Measurements from ENCODE around the gene WDR59.

The WDR59 gene

DNA sequence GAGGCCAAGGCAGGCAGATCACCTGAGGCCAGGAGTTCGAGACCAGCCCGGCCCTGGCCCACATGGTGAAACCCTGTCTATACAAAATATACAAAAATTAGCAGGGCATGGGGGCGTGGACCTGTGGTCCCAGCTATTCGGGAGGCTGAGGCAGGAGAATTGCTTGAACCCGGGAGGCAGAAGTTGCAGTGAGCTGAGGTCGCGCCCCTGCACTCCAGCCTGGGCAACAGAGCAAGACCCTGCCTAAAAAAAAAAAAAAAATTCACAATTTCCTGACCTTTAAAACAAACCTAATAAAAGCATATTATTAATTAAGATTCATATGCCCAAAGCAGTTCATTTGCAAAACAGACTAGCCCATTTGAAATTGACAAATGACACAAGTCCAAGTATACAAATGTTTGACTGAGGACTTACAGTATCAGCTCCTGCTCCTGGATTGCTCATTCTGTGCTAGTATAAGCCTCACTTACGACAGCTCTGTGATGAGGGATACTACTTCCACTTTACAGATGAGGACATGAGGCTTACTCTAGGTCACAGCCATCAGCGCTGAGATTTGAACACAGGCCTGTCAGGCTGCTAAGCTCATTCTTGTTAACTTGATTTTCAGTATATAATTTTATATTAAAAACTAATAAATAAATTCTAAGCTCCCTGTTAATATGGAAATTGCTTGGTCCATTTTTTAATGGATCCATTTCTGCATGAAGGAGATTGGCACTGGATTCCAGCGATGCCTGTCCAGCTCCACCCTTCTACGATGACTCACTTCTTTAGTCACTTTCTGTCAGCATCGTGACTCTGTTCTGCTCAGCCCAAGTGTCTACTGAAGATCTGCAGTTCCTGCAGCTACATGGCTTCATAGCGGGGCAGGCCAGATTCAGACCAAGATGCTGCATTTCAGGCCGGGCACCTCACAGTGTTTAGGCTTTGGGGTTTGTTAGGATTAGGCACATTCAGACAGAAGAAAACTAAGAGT, 88.2 kb downstream of the WDR59 start:
- TF ChIP-seq, protein P1, sequence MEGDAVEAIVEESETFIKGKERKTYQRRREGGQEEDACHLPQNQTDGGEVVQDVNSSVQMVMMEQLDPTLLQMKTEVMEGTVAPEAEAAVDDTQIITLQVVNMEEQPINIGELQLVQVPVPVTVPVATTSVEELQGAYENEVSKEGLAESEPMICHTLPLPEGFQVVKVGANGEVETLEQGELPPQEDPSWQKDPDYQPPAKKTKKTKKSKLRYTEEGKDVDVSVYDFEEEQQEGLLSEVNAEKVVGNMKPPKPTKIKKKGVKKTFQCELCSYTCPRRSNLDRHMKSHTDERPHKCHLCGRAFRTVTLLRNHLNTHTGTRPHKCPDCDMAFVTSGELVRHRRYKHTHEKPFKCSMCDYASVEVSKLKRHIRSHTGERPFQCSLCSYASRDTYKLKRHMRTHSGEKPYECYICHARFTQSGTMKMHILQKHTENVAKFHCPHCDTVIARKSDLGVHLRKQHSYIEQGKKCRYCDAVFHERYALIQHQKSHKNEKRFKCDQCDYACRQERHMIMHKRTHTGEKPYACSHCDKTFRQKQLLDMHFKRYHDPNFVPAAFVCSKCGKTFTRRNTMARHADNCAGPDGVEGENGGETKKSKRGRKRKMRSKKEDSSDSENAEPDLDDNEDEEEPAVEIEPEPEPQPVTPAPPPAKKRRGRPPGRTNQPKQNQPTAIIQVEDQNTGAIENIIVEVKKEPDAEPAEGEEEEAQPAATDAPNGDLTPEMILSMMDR (IDR thresholded peaks at IDR 0.05) = no peak
- Histone ChIP-seq H3K9me3 (ENCODE audit: control insufficient read depth, low read length) (no peaks in the 10 kb centered on the region), H2AFZ (no peak overlapping the region), H3K4me2 (ENCODE audit: low read length) (no peak overlapping the region), H3K27me3 (ENCODE audit: control insufficient read depth, insufficient read depth, low read length) (no peaks in the 10 kb centered on the region), H3K4me1 (no peaks in the 10 kb centered on the region), H3K9ac (no peak overlapping the region), H3K79me2 (no peaks in the 10 kb centered on the region), H3K27ac (no peak overlapping the region), H3K36me3 (ENCODE audit: control insufficient read depth, insufficient read depth, low read length) (no peaks in the 10 kb centered on the region), H3K4me3 (ENCODE audit: low read depth, low read length) (no peak overlapping the region)

DNA sequence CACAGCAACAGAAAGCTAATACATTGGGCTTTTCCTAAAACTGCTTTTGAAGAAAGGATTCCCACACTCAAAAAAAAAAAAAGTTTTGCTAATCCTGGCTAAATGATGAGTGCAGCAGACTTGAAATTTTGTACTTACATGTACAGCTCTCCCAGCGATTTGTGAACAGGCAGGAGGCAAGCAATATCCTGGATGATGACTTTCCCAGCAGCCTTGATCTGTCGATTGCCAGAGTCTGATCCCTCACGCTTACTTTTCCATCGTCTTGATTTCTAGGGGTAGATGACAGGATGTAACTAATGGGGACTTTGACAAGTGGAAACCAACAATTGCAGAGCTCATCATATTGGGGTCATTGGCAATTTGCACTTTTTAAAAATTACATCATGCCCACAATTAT, 91.4 kb downstream of the WDR59 start:
- no peaks in the 10 kb centered on the region for H3K79me2 ChIP-seq
- H3K9me3 ChIP-seq (ENCODE audit: control insufficient read depth, low read length) = no peaks in the 10 kb centered on the region
- H3K9ac ChIP-seq = no peak overlapping the region
- H3K4me2 ChIP-seq (ENCODE audit: low read length) = no peak overlapping the region
- no peak overlapping the region for H3K27ac ChIP-seq
- no peak overlapping the region for H3K4me3 ChIP-seq (ENCODE audit: low read depth, low read length)
- H3K4me1 ChIP-seq = no peaks in the 10 kb centered on the region
- H3K36me3 ChIP-seq (ENCODE audit: control insufficient read depth, insufficient read depth, low read length) = no peaks in the 10 kb centered on the region
- H2AFZ ChIP-seq = no peak overlapping the region
- TF ChIP-seq, protein P1 (IDR thresholded peaks at IDR 0.05) = no peak
- H3K27me3 ChIP-seq (ENCODE audit: control insufficient read depth, insufficient read depth, low read length) = no peaks in the 10 kb centered on the region

DNA sequence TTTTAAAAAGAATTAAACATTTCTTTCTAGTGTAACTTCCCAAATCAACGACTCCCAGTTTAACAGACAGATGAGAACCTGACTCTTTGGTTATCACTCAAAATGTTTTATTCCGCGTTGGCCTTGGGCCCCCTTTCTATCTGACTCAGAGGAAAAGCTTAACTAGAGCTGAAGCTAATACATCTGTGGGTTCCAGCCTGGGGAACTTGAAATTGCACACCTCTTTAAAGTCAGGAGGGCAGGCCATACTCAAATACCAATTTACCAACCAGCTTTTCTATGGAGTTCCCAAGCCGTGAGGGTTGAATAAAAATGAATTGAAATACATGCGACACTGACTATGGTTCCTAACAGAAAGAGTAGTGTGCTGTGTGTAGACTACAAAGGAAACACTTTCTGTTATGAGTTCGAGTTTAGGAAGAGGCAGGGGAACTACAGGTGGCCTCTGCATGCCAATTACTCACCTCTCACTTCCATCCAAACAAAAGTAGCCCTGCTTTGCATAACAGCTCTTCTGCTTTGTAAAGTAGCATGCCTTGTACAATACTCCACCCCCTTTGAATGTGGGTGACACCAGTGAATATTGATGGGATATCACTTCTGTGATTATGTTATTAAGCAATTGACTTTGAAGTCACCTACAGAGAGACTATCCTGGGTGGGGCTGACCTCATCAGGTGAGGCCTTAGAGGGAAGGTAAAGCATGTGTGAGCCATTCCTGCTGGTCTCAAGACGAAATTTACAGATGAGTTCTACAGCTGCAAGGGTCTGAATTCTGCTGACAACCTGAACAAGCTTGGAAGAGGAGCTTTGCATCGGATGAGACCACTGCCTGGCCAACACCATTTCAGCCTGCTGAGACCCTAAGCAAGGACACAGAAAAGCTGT, 92.1 kb downstream of the WDR59 start:
- no peak overlapping the region for H2AFZ ChIP-seq
- no peaks in the 10 kb centered on the region for H3K9me3 ChIP-seq (ENCODE audit: control insufficient read depth, low read length)
- H3K4me2 ChIP-seq (ENCODE audit: low read length) = no peak overlapping the region
- H3K9ac ChIP-seq = no peak overlapping the region
- no peak overlapping the region for H3K27ac ChIP-seq
- no peaks in the 10 kb centered on the region for H3K27me3 ChIP-seq (ENCODE audit: control insufficient read depth, insufficient read depth, low read length)
- no peaks in the 10 kb centered on the region for H3K36me3 ChIP-seq (ENCODE audit: control insufficient read depth, insufficient read depth, low read length)
- TF ChIP-seq, protein P1 (IDR thresholded peaks at IDR 0.05) = no peak
- H3K4me3 ChIP-seq (ENCODE audit: low read depth, low read length) = no peak overlapping the region
- no peaks in the 10 kb centered on the region for H3K4me1 ChIP-seq
- no peaks in the 10 kb centered on the region for H3K79me2 ChIP-seq

DNA sequence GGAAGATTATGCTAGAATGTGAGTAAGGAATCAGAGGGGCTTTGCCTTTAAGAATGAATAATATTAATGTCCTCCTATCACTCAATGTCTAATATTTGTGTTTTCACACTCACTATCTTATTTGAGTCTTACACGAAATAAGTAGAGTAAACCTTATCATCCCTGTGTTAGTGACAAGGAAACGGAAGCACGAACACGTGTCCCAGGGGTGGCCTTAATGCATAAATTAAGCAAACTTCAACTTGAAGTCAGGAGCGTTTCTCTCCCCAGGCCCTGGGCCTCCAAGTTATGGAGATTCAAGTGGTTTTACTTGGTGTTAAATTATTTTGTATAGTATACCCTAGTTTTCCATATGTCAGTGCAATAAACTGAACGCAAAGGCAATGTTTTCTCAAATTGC, 96.0 kb downstream of the WDR59 start:
- no peaks in the 10 kb centered on the region for H3K79me2 ChIP-seq
- no peak overlapping the region for H3K4me2 ChIP-seq (ENCODE audit: low read length)
- no peaks in the 10 kb centered on the region for H3K27me3 ChIP-seq (ENCODE audit: control insufficient read depth, insufficient read depth, low read length)
- no peak overlapping the region for H2AFZ ChIP-seq
- H3K9ac ChIP-seq = no peak overlapping the region
- no peaks in the 10 kb centered on the region for H3K4me1 ChIP-seq
- H3K9me3 ChIP-seq (ENCODE audit: control insufficient read depth, low read length) = no peaks in the 10 kb centered on the region
- no peak overlapping the region for H3K27ac ChIP-seq
- no peaks in the 10 kb centered on the region for H3K36me3 ChIP-seq (ENCODE audit: control insufficient read depth, insufficient read depth, low read length)
- no peak overlapping the region for H3K4me3 ChIP-seq (ENCODE audit: low read depth, low read length)
- TF ChIP-seq, protein P1 (IDR thresholded peaks at IDR 0.05) = no peak
